Neural progenitor cell (in vitro differentiated cells): ENCODE measurements around the gene SYT1. TPM values are rescaled to one million over a fixed set of nuclear protein-coding genes. Genes with fewer than 3 reads are reported as not detected.

Experiments used
- DNase-seq: peaks from one replicate; pipeline ENCODE4 v3.0.0-alpha.2; 2016; ENCODE audit warnings: low spot score
- H2AFZ ChIP-seq: fragments of 200-600 bp; sonication (generic); replicated peaks from 2 replicates; pipeline ENCODE4 v1.6.1; 2016; ENCODE audit warnings: antibody characterized with exemption
- H3F3A ChIP-seq: fragments of 200-600 bp; sonication (generic); 2 replicates; pipeline ENCODE4 v1.6.1; 2016; ENCODE audit warnings: antibody characterized with exemption, low read depth
- H3K27ac ChIP-seq: fragments of 200-600 bp; sonication (generic); 2 replicates; pipeline ENCODE4 v1.5.1; 2016; ENCODE audit warnings: mild to moderate bottlenecking
- H3K27me3 ChIP-seq: fragments of 200-600 bp; sonication (generic); 2 replicates; pipeline ENCODE4 v1.6.1; 2016; ENCODE audit warnings: mild to moderate bottlenecking, moderate library complexity
- H3K36me3 ChIP-seq: fragments of 200-600 bp; sonication (generic); 2 replicates; pipeline ENCODE4 v1.5.1; 2016
- H3K4me1 ChIP-seq: fragments of 200-600 bp; sonication (generic); 2 replicates; pipeline ENCODE4 v1.6.1; 2016; ENCODE audit warnings: mixed run types
- H3K4me2 ChIP-seq: fragments of 200-600 bp; sonication (generic); 2 replicates; pipeline ENCODE4 v1.6.1; 2016
- H3K4me3 ChIP-seq: fragments of 200-600 bp; sonication (generic); 2 replicates; pipeline ENCODE4 v1.5.1; 2016
- H3K79me2 ChIP-seq: fragments of 200-600 bp; sonication (generic); 2 replicates; pipeline ENCODE4 v1.6.1; 2016; ENCODE audit warnings: low read depth
- H3K9ac ChIP-seq: fragments of 200-600 bp; sonication (generic); 2 replicates; pipeline ENCODE4 v1.6.1; 2016
- H3K9me3 ChIP-seq: fragments of 200-600 bp; sonication (generic); 2 replicates; pipeline ENCODE4 v1.5.1; 2016; ENCODE audit warnings: low read depth
- H4K20me1 ChIP-seq: fragments of 200-600 bp; sonication (generic); 2 replicates; pipeline ENCODE4 v1.6.1; 2016; ENCODE audit warnings: low read depth
- H3K27ac Mint-ChIP-seq: 3 replicates; pipeline ENCODE4 v1.8.0; 2021; ENCODE audit warnings: mixed read lengths
- H3K27me3 Mint-ChIP-seq: 2 replicates; pipeline ENCODE4 v1.8.0; 2022; ENCODE audit warnings: low read depth, mild to moderate bottlenecking, inconsistent platforms, moderate library complexity, mixed read lengths; ENCODE audit not compliant: insufficient read depth
- H3K36me3 Mint-ChIP-seq: 3 replicates; pipeline ENCODE4 v1.8.0; 2021; ENCODE audit warnings: mixed read lengths
- H3K4me1 Mint-ChIP-seq: 3 replicates; pipeline ENCODE4 v1.8.0; 2021; ENCODE audit warnings: mixed read lengths
- H3K4me3 Mint-ChIP-seq: 3 replicates; pipeline ENCODE4 v1.8.0; 2021; ENCODE audit warnings: mild to moderate bottlenecking, moderate library complexity, mixed read lengths
- H3K9me3 Mint-ChIP-seq: 3 replicates; pipeline ENCODE4 v1.8.0; 2020; ENCODE audit warnings: mixed read lengths
- CTCF ChIP-seq: fragments of 200-600 bp; sonication (generic); IDR thresholded peaks from 2 replicates; pipeline ENCODE4 v1.5.1; 2017; ENCODE audit warnings: antibody characterized with exemption, mild to moderate bottlenecking
- EZH2 ChIP-seq: fragments of 200-600 bp; sonication (generic); IDR thresholded peaks from 2 replicates; pipeline ENCODE4 v1.6.1; 2017; ENCODE audit warnings: antibody characterized with exemption, mild to moderate bottlenecking, moderate library complexity
- EZH2phosphoT487 ChIP-seq: fragments of 200-600 bp; sonication (generic); IDR thresholded peaks from 2 replicates; pipeline ENCODE4 v1.6.1; 2017; ENCODE audit warnings: antibody characterized with exemption
- total RNA-seq: library from RNA; depleted of rRNA; stranded (reverse); fragments of >200 nt; gene quantifications from 2 replicates; pipeline ENCODE4 v1.2.3, GENCODE V29; 2015; ENCODE audit warnings: low replicate concordance

The SYT1 gene
- total RNA-seq, 1 donor from 2014 or later = 36.9 TPM

- DNase-seq = no peak
- no peaks in the 10 kb centered on the region for H3K9me3 ChIP-seq
- Mint-ChIP-seq H3K27ac (no peak overlapping the region), H3K36me3 (peaks cover 5% of the 10 kb centered on the region), H3K9me3 (peaks cover 2% of the 10 kb centered on the region), H3K27me3 (no peaks in the 10 kb centered on the region), H3K4me3 (no peak overlapping the region), H3K4me1 (no peaks in the 10 kb centered on the region)
- no peak overlapping the region for H3K27ac ChIP-seq
- no peaks in the 10 kb centered on the region for H3F3A ChIP-seq
- no peaks in the 10 kb centered on the region for H4K20me1 ChIP-seq
- no peak overlapping the region for H3K4me2 ChIP-seq
- H3K79me2 ChIP-seq = no peaks in the 10 kb centered on the region
- H3K4me1 ChIP-seq = peaks cover 5% of the 10 kb centered on the region
- H3K4me3 ChIP-seq = no peak overlapping the region
- no peak overlapping the region for H2AFZ ChIP-seq
- no peak overlapping the region for H3K9ac ChIP-seq
- no peak for TF ChIP-seq CTCF
- TF ChIP-seq EZH2 = no peak
- no peak for TF ChIP-seq EZH2phosphoT487
- no peaks in the 10 kb centered on the region for H3K36me3 ChIP-seq
- H3K27me3 ChIP-seq = no peaks in the 10 kb centered on the region
These were observed 386.6 kb downstream of the SYT1 start for GRCh38 chr12:79250960-79251755.

GRCh38 chr12:79252358-79253075 is 387.9 kb downstream of the SYT1 start:
- no peak overlapping the region for H3K4me2 ChIP-seq
- Mint-ChIP-seq H3K4me1 (no peaks in the 10 kb centered on the region), H3K27me3 (no peaks in the 10 kb centered on the region), H3K27ac (no peak overlapping the region), H3K36me3 (peaks cover 5% of the 10 kb centered on the region), H3K9me3 (peaks cover 2% of the 10 kb centered on the region), H3K4me3 (no peak overlapping the region)
- no peaks in the 10 kb centered on the region for H3K36me3 ChIP-seq
- H3K27ac ChIP-seq = no peak overlapping the region
- H3K9me3 ChIP-seq = no peaks in the 10 kb centered on the region
- H3K9ac ChIP-seq = no peak overlapping the region
- no peak for DNase-seq
- H3K27me3 ChIP-seq = no peaks in the 10 kb centered on the region
- peaks cover 2% of the 10 kb centered on the region for H3K4me1 ChIP-seq
- no peaks in the 10 kb centered on the region for H3F3A ChIP-seq
- no peaks in the 10 kb centered on the region for H4K20me1 ChIP-seq
- H2AFZ ChIP-seq = no peak overlapping the region
- no peak overlapping the region for H3K4me3 ChIP-seq
- TF ChIP-seq EZH2phosphoT487 (no peak), CTCF (no peak), EZH2 (no peak)
- H3K79me2 ChIP-seq = no peaks in the 10 kb centered on the region

- H3K36me3 ChIP-seq = no peaks in the 10 kb centered on the region
- H3K4me3 Mint-ChIP-seq = no peak overlapping the region
These were observed 390.7 kb downstream of the SYT1 start for GRCh38 chr12:79255288-79255687.

More at GRCh38 chr12:79255288-79255687, 390.7 kb downstream of the SYT1 start:
- Histone ChIP-seq H3K27me3 (no peaks in the 10 kb centered on the region), H3K27ac (no peak overlapping the region), H3K4me2 (no peak overlapping the region), H2AFZ (no peak overlapping the region), H3K9ac (no peak overlapping the region), H3K9me3 (no peaks in the 10 kb centered on the region), H3K4me1 (no peaks in the 10 kb centered on the region), H3K4me3 (no peak overlapping the region), H3K79me2 (no peaks in the 10 kb centered on the region), H4K20me1 (no peaks in the 10 kb centered on the region), H3F3A (no peaks in the 10 kb centered on the region)
- H3K9me3 Mint-ChIP-seq = peaks cover 2% of the 10 kb centered on the region
- TF ChIP-seq CTCF (no peak), EZH2 (no peak), EZH2phosphoT487 (no peak)
- DNase-seq = no peak
- no peaks in the 10 kb centered on the region for H3K4me1 Mint-ChIP-seq
- no peaks in the 10 kb centered on the region for H3K27me3 Mint-ChIP-seq
- H3K36me3 Mint-ChIP-seq = peaks cover 5% of the 10 kb centered on the region
- H3K27ac Mint-ChIP-seq = no peak overlapping the region
